ENCODE measurements around the gene MAN2A2. TPM values are rescaled to one million over a fixed set of nuclear protein-coding genes. Genes with fewer than 3 reads are reported as not detected.
"Not testable (repeated sequence)": the region's sequence is repeated elsewhere in the genome, so short reads cannot be mapped to it uniquely, and the experiment has no call there.

The MAN2A2 gene
- total RNA-seq, 1 experiment from 2014 or later = 45.8 TPM

DNA sequence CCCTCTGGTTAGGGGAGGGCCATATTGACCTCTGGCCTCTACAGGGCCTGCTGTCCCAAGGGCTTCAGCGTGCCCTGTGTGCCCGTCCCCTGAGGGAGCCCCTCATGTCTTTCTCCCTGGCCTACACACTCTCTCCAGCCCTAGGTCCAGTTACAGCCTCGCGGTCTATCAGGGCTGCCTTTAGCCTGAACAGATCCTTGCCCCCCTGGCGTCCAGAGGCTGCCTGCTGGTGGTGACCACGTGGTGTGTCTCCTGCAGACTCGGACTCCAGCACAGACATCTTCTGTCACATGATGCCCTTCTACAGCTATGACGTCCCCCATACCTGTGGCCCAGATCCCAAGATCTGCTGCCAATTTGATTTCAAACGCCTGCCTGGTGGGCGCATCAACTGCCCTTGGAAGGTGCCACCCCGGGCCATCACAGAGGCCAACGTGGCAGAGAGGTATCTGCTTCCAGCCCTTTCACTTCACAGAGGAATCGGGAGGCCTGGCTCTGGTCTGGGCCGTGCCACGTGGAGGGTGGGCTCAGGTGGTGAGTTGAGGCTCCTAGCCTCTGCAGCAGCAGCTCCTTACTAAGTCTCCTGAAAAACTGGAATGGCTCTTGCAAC lies 4.1 kb downstream of the MAN2A2 start:
- DNase-seq = no peak
- Histone ChIP-seq H3K27me3 (no peaks in the 10 kb centered on the region), H3K36me3 (peaks cover 48% of the 10 kb centered on the region)

GRCh38 chr15:90907838-90908507 lies 4.9 kb downstream of the MAN2A2 start:
- H3K4me3 ChIP-seq = no peak overlapping the region
- no peaks in the 10 kb centered on the region for H3K9me3 ChIP-seq
- DNase-seq = no peak
- H3K36me3 ChIP-seq = peaks cover 55% of the 10 kb centered on the region
- no peaks in the 10 kb centered on the region for H3K27me3 ChIP-seq

More for the DNA sequence above, 4.1 kb downstream of the MAN2A2 start:
- no peaks in the 10 kb centered on the region for H3K9me3 ChIP-seq
- no peak overlapping the region for H3K4me3 ChIP-seq

GRCh38 chr15:90909449-90909848 lies 6.3 kb downstream of the MAN2A2 start:
- not testable (repeated sequence) for DNase-seq, H3K4me3 ChIP-seq, H3K9me3 ChIP-seq, H3K27me3 ChIP-seq
- H3K36me3 ChIP-seq = peaks cover 59% of the 10 kb centered on the region

GRCh38 chr15:90909976-90910375 lies 6.9 kb downstream of the MAN2A2 start:
- no peaks in the 10 kb centered on the region for H3K27me3 ChIP-seq
- H3K4me3 ChIP-seq = no peak overlapping the region
- H3K9me3 ChIP-seq = no peaks in the 10 kb centered on the region
- no peak for DNase-seq
- peaks cover 55% of the 10 kb centered on the region for H3K36me3 ChIP-seq

- peaks cover 53% of the 10 kb centered on the region for H3K36me3 ChIP-seq
- no peak for DNase-seq
- H3K27me3 ChIP-seq = no peaks in the 10 kb centered on the region
- no peak overlapping the region for H3K4me3 ChIP-seq
- H3K9me3 ChIP-seq = no peaks in the 10 kb centered on the region
These were observed 7.6 kb downstream of the MAN2A2 start for GRCh38 chr15:90910441-90911301.

DNA sequence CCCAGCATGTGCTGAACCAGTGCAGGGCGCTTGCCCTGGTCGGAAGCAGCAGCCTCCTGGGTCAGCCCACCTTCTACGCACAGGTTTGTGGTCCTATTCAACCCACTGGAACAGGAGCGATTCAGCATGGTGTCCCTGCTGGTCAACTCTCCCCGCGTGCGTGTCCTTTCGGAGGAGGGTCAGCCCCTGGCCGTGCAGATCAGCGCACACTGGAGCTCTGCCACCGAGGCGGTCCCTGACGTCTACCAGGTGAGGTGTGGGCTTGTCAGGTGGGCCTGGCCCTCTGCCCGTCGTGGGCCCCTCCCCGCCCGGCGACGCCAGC lies 8.2 kb downstream of the MAN2A2 start:
- peaks cover 52% of the 10 kb centered on the region for H3K36me3 ChIP-seq
- no peaks in the 10 kb centered on the region for H3K9me3 ChIP-seq
- H3K4me3 ChIP-seq = no peak overlapping the region
- DNase-seq = no peak
- no peaks in the 10 kb centered on the region for H3K27me3 ChIP-seq

DNA sequence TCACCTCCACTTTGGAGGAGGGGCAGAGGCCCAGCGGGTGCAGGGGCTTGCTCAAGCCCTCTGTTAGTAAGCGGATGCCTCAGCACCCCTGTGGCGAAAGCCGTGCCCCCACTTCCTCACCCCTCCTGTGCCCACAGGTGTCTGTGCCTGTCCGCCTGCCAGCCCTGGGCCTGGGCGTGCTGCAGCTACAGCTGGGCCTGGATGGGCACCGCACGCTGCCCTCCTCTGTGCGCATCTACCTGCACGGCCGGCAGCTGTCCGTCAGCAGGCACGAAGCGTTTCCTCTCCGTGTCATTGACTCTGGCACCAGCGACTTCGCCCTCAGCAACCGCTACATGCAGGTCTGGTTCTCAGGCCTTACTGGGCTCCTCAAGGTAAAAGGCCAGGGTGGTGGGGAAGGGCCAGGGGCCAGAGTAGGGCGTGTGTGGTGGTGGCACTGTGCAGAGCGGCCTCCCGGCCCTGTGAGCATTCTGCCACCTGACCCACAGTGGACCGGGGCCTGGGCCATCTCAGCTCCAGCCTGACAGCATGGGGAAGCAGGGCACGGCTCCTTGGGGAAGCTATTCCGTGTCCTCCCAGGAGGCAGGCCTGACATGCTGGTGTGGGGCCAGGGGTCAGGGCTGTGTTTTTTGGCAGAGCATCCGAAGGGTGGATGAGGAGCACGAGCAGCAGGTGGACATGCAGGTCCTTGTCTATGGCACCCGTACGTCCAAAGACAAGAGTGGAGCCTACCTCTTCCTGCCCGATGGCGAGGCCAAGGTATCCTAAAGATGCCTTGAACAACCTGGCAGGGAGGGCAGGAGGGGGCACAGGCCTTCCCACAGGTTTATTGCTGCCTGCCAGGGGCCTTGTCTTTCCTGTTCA lies 9.0 kb downstream of the MAN2A2 start:
- Histone ChIP-seq H3K36me3 (peaks cover 44% of the 10 kb centered on the region), H3K4me3 (no peak overlapping the region), H3K9me3 (no peaks in the 10 kb centered on the region), H3K27me3 (no peaks in the 10 kb centered on the region)
- DNase-seq = no peak

DNA sequence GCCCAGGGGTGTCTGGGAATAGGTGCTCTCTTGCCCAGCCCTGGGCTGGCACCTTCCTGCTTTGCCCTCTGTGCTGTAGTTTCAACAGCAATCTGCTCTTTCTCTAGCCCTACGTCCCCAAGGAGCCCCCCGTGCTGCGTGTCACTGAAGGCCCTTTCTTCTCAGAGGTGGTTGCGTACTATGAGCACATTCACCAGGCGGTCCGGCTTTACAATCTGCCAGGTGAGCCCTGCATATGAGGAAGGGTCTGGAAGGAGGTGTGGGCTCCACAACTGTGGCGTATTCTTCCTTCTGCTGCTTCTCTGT lies 9.6 kb downstream of the MAN2A2 start:
- no peaks in the 10 kb centered on the region for H3K9me3 ChIP-seq
- no peaks in the 10 kb centered on the region for H3K27me3 ChIP-seq
- no peak overlapping the region for H3K4me3 ChIP-seq
- DNase-seq = no peak
- H3K36me3 ChIP-seq = peaks cover 38% of the 10 kb centered on the region

GRCh38 chr15:90913398-90913944 lies 10.4 kb downstream of the MAN2A2 start:
- H3K4me3 ChIP-seq = no peak overlapping the region
- H3K36me3 ChIP-seq = peaks cover 42% of the 10 kb centered on the region
- no peaks in the 10 kb centered on the region for H3K27me3 ChIP-seq
- no peaks in the 10 kb centered on the region for H3K9me3 ChIP-seq
- no peak for DNase-seq

- DNase-seq = no peak
- peaks cover 51% of the 10 kb centered on the region for H3K36me3 ChIP-seq
These were observed 11.4 kb downstream of the MAN2A2 start for GRCh38 chr15:90914305-90915080.

DNA sequence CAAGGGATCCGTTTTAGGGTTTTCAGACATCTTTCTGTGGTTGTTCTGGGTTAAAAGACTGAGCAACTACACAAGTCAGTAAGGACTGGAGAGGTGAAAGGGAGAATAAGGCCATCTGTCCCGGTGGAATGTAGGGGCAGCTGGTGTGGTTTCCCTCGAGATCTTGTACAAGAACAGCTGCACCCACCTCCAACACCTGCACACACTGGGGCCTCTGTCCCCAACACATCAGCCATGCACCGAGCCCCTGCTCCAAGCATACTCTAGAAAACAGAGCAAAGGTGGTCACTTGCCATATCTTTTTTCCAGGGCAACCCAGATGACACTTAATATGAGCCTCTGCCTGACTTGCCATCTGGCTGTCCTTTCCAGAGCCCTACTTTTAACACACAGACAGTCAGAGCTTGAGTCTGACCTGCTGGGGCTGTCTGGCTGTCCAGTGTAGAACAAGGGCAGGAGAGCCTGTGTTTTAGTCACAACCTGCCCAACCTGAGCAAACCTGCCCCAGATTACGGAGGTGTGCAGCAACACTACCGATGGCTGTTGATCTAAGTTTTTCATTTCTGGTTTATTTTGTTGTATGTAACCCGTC lies 12.2 kb downstream of the MAN2A2 start:
- DNase-seq = no peak
- Histone ChIP-seq H3K27me3 (no peaks in the 10 kb centered on the region), H3K9me3 (no peaks in the 10 kb centered on the region), H3K36me3 (peaks cover 50% of the 10 kb centered on the region), H3K4me3 (no peak overlapping the region)

More at GRCh38 chr15:90914305-90915080, 11.4 kb downstream of the MAN2A2 start:
- Histone ChIP-seq H3K9me3 (no peaks in the 10 kb centered on the region), H3K27me3 (no peaks in the 10 kb centered on the region), H3K4me3 (no peak overlapping the region)

GRCh38 chr15:90915808-90916440 lies 12.8 kb downstream of the MAN2A2 start:
- DNase-seq = no peak
- peaks cover 47% of the 10 kb centered on the region for H3K36me3 ChIP-seq

GRCh38 chr15:90916461-90916860 lies 13.4 kb downstream of the MAN2A2 start:
- Histone ChIP-seq H3K4me3 (no peak overlapping the region), H3K36me3 (peaks cover 48% of the 10 kb centered on the region), H3K27me3 (no peaks in the 10 kb centered on the region), H3K9me3 (no peaks in the 10 kb centered on the region)
- no peak for DNase-seq

More at GRCh38 chr15:90915808-90916440, 12.8 kb downstream of the MAN2A2 start:
- Histone ChIP-seq H3K4me3 (no peak overlapping the region), H3K9me3 (no peaks in the 10 kb centered on the region), H3K27me3 (no peaks in the 10 kb centered on the region)

- H3K9me3 ChIP-seq = no peaks in the 10 kb centered on the region
- H3K36me3 ChIP-seq = peaks cover 43% of the 10 kb centered on the region
- no peak for DNase-seq
- H3K4me3 ChIP-seq = no peak overlapping the region
- H3K27me3 ChIP-seq = no peaks in the 10 kb centered on the region
These were observed 14.5 kb downstream of the MAN2A2 start for GRCh38 chr15:90917569-90917968.
